Putamen (tissue), 1 donor: Measurements from ENCODE around the gene ARHGAP6.

Experiments used
- DNase-seq: peaks from one replicate; pipeline ENCODE4 v3.0.0-alpha.2; 2016; ENCODE audit warnings: low spot score

The ARHGAP6 gene

DNA sequence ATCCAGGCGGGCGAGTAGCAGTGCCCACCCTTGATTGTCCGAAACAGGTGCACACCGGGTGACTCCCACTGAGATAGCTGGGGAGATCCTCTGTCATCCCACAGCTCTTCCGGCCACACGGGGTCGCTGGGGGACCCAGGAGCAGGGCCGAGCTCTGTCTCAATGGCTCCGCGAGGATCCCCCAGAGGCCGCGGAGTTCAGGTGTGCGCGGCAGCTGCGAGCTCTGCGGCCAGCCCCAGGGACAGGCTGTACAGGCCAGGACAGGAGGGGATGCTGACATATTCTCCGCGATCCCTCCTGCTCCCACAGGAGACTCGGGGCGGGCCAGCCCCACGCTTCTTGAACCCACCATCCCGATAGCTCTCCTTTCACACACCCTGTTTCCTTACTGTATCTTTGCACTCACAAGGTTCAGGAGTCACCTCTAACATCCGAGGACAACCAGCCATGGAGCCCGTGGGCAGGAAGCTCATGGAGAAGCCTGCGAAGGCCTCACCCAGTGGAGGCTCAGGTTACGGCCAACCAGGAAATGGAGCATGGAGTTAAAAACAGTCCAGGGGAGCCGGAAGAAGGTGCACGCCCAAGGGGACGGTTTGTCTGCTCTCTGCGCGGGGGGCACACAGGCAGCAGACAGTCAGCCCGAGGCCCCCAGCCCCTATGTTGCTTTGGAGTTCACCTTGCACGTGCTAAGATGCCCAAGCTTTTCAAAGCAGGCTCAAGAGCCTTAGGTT is 450.4 kb downstream of the ARHGAP6 start:
- no peak for DNase-seq

DNA sequence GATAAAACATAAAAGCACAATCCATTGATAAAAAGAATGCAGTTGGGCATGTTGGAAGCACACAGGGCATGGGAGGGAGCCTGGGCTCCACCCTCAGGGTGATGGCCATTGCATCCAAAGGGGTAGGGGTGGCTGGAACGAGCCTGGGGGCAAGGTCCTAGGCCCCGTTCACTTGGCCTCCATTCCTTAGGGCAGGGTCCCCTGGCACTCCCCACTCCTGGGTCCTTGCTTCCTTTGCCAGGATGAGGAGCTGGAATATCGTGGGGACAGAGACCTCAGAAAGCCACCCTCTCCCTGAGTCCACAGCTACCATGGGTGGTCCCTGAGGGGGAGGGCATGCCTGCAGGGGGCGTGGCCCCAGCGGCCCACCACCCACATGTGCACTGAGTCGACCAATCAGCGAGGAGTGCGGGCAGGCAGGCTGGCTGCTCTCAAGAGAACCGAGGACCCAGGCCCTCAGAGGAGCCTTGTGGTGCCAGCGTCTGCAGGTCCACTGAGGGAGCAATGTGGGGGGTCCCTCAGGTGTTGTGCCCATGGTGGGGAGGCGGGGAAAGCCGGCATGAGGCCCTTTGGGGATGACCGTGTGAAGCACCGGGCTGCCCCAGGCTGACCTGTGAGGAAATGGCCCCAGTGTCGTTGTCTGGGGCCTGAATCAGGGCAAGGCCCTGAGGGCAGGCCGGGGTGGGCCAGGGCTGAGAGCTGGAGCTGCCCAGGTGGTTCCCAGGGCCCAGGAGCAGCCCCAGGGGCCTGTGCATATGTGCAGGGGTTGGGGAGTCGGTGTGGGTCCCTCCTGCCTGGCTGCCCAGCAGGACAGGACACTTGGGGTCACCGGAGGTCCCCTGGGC is 451.2 kb downstream of the ARHGAP6 start:
- DNase-seq, result no peak

DNA sequence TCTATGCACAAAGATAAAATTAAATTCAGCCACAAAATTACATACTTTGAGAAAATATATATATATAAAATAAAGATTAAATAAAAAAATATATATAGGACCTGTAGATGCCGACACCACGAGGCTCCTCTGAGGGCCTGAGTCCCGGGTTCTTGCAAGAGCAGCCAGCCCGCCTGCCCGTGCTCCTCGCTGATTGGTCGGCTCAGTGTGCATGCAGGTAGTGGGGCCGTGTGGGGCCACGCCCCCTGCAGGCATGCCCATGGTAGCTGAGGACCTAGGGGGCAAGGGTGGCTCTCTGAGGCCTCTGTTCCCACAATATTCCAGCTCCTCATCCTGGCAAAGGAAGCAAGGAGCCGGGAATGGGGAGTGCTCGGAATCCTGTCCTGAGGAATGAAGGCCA is 453.0 kb downstream of the ARHGAP6 start:
- no peak for DNase-seq

DNA sequence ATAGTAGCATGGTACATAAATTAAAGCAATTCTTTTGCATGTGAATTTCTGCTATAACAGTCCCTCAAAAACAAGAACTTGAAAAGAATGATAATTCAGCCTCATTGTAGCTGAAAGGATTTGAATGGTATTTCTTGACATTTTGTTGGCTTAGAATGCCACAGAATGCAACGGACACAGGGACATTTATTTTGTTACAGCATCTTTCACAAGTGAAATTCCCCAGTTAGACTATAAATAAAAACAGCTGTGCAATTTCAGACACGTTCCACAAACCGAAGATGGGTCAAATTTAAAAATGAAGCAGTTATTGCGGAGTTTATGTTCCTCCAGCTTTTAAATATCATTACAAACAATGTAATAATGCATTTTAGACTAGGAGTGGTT is 455.3 kb downstream of the ARHGAP6 start:
- DNase-seq, result no peak

DNA sequence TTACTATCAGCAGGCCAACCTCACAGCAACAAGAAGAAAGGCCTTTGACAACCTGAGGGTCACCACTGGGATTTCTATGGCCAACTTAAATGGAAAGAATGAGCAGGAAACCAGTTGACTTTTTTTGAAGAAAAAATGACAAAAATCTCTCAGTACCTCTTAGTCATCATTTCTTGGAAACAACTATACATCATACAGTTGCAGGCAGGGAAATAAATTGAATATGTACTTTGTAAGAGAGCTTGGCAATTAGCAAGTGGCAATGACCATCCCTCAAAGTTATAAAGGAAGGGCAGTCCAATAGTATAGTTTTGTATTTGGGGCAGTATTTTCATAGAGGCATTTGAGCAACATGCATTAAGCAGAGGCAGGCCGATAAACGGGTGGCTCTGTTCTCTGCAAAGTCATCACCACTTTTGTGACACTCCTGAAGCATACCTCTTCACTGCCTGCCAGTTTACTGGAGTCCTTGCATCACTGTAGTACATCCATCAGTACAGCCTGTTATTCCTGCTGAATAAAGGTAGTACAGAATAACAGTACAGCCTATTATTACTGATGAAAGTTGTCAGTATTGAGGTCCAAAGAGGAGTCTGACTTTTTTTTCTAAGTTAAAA is 455.8 kb downstream of the ARHGAP6 start:
- DNase-seq, result no peak

DNA sequence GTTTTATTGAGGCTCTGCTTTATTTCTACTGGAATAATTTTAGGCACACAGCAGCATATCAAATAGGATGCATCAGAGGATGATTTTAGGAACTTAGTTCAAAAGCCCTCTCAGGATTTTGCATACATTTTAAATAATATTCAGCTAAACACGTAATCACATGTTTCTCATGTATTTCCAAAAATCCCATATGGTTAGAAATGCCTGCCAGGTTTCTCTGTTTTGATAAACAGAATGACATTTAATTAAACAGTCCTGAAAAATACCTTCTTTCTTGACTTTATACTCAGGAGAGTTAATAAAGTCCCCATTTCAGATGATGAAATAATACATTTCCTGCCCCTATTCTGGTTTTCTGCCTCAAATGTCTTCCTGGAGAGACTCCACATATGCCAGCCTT is 459.0 kb downstream of the ARHGAP6 start:
- no peak for DNase-seq

DNA sequence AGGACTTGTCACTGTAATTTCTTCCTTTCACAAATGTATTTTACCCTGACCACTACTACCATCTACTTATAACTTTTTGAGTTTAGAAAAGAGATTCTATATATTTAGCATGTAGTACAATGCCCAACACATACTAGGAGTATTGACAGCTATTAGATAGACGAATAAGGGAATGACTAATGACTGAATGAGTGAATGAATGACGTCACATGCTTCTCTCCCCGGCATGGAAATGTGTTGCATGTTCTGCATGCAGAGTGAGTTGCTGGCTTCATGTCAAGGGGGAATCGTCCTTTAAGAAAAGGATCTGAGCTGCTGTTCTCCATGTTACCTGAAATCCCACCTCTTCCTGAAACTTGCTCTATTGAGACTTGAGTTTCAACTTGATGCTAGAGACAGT is 459.9 kb downstream of the ARHGAP6 start:
- DNase-seq, result no peak

DNA sequence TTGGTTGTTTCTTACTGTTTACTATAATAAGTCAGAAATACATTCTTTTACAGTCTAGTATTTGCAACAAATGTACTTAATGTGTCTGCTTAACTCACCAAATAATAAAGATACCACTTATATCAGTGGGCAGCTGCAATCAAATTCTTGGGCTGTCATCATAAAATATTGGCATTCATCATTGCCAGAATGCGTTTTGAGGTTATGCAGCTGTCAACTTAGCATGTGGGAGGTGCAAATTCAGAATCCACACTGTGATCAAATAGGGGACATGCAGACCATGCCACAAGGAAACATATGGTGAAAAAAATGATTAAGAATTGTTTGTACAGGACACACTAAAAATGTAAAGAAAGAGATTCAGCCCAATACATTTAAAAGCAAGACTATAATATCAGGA is 468.0 kb downstream of the ARHGAP6 start:
- DNase-seq, result no peak

DNA sequence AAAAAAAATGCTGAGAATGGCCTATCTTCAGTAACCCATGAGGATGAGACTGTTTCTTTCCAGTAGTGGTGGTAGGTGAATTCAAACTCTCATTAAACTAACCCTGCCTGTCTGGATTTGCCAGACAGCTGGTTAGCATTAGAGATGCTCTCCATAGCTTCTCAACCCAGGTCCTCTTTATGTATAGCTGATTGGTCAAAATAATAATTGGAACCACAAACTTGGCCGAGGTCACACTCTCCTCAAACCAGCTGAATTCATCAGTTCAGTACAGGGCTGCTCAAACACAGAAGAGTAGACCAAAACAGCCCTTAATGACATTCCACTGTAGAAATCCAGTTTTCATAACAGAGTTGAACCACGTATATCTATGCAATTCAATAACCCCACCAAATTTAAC is 469.2 kb downstream of the ARHGAP6 start:
- no peak for DNase-seq

DNA sequence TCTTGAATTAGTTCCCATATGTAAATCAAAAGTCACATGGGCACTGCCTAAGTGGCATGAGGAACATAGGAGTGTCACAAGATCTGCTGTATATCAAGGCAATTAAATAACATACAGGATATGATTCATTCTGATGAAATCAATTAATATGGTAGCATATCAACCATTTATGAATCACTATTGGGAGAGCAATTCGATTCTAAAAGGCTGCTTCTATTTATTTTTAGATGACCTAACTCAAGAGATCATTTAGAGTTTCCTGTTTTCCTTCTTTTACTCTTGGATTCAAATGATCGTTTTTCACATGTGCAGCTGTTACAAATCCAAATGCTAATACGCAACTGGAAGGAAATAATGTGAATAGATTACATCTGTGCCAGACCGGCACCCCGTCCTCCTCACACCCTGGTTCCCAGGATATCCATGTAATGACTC is 472.7 kb downstream of the ARHGAP6 start:
- no peak for DNase-seq

DNA sequence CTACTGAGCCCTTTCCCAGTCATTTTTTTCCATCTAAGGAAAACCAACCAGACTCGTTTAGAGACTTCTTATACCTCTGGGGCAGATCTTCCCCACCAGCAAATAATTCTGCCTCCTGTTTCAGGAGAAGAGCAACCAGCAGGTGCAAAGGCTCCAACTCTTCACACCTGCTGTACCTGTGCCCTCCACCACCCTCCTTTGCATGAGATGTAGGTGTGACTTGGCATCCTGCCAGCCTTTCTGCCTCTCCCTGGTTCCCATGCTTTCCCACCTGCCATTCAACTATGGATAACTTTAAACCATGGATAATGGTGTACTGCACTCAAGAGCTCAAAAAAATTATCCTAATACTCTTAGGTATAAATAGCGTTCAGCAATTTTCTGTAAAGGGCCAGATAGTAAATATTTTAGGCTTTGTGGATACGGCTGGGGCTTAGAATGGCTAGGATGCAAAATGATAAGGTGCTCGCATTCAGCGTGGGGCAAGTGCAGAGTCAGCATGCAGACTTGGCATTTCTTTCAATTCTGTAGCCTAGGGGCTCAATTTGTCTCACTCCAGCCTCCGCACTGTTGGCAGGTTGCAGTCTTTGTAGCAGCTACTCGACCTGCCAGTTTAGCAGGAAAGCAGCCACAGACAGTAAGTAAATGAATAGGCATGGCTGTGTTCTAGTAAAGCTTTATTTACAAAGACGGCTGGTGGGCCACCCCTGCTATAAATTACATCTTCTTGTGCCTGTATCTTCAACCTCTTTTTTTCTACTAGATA is 474.8 kb downstream of the ARHGAP6 start:
- no peak for DNase-seq

DNA sequence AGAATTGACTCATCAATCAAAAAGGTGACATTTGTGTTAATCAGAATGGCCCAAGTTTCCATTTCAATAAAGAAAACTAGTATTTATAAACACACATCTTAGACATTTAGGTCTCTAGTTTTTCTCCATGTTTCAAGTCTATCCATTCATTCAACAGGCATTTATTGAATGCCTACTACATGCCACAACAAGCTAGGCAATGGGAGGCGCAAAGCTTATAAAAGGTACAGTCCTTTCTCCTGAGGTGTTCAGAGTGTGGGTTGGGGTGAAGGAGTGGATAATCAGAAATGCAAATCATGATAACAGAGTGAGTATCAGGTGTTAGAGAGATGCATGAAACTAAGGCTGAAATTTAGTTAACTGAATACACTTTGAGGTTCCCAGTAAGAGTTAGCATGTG is 476.6 kb downstream of the ARHGAP6 start:
- no peak for DNase-seq

DNA sequence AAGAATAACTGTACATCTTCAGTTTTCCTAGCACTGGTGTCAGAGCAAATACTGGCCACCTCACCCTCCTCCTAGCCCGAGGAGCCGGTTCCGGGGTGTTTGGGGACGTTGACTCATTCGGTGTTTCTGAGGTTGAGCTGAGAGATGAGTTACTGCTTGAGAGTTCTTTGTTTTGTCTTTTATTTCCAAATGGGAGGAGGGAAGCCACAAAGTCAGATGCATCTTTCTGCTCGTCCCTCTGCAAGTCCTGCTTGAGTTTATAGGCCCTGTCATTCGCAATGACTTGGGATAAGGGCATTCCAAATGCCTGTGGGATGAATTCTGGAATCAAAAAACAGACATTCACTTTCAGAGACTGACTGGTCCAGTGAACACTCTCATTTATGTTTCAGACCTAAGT is 477.1 kb downstream of the ARHGAP6 start:
- no peak for DNase-seq

DNA sequence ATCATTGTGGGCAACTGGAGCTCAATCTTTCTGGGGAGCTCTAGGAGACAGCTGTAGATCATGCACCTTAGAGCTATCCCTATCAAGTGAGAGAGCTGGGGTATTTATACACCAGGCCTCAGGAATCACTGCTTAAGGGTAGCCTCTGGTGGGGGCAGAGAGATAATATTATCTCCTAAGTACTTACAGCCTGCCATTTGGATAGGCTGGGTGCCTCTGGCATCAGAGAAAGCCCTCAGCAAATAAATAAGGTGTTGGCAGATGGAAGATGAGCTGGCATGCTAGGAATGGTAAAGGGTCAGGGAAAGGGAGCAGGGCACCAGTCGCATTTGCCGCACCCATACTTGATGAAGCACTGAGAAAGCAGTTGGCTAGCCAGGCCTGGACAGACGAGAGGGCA is 478.7 kb downstream of the ARHGAP6 start:
- DNase-seq, result no peak

DNA sequence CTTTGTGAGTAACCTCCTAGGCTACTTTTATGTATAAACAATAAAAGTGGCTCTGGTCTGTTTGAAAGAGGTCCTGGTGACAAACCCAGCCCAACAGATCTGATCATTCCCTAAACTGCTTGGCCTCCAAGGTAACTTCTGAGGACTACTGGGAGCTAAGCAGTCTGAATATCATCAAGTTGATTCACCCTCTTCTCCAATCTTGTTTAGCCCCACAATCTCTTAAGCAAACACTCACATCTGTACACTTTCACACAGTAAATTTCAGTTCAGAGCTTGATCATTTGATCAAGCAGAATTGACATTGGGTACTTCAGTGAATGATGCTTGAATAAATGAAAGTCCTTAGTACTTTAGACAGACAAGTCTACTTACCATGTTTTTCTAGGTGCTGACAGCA is 479.9 kb downstream of the ARHGAP6 start:
- DNase-seq, result no peak

DNA sequence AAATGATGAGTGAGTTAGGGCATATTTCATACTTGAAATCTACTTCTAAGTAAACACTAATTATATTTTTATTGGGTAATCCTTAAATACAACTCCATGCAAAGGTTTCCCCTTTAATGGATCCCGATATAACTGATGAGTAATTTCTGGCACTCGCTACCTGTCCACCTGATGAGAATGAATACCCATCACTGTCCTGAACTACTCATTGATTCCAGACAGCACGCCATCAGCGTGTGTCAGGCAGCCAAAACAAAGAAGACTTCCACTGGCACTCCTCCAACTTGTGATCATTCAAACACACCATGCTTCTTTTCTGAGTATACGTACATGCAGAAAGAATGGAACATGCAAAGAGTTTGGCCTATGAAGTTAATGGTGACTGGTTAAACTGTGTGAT is 485.1 kb downstream of the ARHGAP6 start:
- DNase-seq, result no peak

DNA sequence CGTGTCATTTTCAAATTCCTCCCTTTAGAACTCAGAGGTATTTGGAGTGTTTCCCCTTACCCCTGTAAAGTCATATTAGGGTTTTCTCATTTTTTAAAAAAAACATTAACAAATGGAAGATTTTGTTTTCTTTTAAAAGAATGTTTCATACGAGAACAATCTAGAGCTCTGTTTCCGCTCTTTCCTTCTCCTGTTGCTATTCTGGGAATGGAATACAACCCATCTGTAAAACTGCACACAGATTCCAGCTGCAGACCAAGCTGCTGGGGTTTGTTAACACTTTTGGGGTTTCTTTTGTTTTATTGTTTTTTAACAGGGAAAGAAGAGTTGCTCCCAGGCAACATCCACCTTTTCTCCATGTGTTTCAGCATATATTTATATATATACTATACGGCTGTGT is 493.3 kb downstream of the ARHGAP6 start:
- DNase-seq, result no peak

DNA sequence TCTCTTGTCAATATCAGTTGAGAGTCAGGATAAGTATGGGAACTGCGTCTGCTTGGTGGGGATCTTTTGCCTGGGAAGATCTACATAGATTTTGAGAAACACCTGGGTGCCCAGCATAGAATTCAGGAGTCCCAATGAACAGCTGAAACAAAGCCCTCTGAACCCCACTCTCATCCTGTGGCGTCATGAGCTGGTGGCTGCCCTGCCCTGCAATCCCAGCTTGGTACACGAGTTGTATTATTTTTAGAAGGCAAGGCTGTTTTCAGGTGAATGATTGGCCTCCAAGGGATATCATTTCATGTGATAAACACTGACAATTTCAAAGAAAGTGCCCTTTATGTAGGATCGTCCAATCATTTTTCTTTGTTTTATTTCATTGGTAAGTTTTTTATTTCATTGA is 493.8 kb downstream of the ARHGAP6 start:
- no peak for DNase-seq

DNA sequence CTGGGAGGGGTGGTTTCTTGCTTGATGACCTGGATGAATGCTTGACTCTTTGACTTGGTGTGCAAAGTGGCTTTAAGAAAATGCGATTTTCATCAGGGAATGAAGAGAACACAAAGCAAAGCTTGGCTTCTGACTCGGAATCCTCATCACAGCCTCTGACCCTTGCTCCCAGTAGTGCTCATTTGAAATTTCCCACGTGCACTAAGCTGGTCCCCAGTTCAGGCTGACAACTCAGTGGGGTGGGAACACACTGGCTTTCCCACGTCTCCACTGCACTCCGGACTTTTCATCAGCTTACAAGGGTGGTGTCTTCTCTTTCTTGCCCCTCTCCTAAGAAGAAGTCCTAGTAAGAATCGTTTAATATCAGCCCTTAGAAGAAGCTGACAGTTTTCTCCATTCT is 501.3 kb downstream of the ARHGAP6 start:
- DNase-seq, result no peak

DNA sequence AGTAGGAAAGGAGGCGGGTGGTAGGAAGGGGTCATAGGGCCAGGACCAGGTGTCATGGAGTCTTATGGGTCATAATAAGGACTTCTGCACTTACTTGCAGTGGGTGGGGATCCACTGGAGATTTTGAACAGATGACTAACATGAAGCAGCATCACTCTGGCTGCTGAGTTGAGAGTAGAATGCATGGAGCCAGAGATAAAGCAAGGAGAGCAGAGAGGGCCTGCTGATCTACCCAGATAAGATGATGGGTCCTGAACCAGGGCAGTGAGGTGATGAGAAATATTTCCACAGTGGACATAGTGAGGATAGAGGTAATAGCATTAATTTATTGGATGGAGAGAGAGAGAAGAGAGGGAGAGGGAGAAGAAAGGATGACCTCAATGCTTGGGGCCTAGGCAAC is 506.6 kb downstream of the ARHGAP6 start:
- no peak for DNase-seq

DNA sequence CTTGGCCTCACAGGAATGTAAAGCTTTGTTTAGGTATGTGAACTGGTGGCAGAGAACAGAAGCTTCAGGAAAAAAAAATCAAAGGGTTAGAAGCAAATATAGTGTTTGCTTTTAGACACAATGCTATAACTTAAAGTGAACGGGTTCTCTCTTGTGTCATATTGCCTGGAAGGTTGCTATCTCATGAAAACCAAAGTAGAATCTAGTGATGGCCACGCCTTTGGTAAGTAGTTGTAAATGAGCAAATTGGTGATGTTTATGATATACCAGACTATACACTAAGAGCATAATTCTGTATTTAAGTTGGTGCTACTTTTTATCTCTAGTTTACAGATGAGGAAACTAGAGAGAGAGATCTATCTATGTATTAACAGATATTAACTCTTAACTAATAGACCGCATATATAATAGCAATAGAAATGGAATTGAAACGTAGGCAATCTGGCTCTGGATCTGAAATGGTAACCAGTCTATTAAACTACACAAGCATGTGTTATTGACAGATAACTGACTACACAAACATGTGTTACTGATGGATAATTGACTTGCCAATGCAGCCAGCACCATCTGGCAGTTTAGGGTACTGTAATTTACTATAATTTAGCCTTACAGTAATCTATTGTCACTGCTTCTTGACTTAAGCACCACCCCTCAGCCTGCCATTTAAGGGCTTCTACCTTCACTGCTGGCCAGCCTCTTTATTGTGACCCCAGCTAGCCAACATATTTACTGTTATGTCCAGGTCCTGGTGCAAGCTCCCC is 513.7 kb downstream of the ARHGAP6 start:
- no peak for DNase-seq

DNA sequence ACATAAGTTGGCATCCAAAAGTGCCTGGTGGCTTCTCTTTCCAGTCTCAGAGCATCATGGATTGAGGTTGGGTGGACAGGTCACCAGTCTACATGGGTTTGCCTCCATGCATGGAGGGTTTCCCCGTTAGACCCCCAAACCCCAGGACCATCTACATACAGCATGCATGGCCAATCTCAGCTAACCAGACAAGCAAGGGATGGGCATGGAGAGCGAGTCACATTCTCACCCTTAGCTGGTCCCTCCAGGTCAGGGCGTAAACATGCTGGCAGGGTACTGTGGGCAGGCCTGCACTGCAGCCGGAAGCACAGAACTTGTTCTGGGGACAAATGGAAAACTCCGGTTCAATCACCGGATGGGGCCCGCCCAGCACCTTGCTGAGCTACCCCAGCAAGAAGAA is 517.3 kb downstream of the ARHGAP6 start:
- no peak for DNase-seq
